NCI-H524 treated with DMSO at 0.1 percent for 48 hours (cell line): ENCODE data around the gene C1orf174.

Source experiments
- DNase-seq: peaks from one replicate; lab custom pipeline; 2025; lab: John Stamatoyannopoulos, UW

Gene C1orf174

GRCh38 chr1:3894626-3895278 is 5.3 kb downstream of the C1orf174 start:
- no peak for DNase-seq

- no peak for DNase-seq
These were observed 6.9 kb downstream of the C1orf174 start for GRCh38 chr1:3893190-3893589.

GRCh38 chr1:3892748-3893147 is 7.3 kb downstream of the C1orf174 start:
- no peak for DNase-seq

DNA sequence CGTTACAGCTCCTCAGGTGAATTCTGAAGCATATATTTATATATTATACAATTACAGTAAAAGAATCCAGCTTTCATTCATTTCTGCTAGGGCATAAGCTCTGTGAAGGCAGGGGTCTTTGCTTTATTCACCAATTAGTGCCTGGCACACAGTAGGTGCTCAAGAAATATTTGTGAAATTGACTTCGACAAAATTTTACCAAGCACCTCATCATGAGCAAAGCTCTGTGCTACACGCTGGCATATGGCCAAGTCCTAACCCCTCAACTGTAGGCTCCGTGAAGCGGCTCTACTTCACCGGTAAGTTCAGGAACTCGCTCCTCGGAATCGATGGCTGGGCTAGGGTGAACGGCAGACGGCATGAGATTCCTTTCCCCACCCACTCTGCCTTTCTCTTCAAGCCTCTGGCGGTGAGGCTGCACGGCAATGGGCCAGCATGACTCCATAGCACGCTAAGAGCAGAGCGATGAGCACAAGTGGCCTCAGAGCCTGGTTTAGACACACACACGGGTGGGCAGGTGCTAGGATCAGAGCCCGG is 8.7 kb downstream of the C1orf174 start:
- DNase-seq, result no peak

DNA sequence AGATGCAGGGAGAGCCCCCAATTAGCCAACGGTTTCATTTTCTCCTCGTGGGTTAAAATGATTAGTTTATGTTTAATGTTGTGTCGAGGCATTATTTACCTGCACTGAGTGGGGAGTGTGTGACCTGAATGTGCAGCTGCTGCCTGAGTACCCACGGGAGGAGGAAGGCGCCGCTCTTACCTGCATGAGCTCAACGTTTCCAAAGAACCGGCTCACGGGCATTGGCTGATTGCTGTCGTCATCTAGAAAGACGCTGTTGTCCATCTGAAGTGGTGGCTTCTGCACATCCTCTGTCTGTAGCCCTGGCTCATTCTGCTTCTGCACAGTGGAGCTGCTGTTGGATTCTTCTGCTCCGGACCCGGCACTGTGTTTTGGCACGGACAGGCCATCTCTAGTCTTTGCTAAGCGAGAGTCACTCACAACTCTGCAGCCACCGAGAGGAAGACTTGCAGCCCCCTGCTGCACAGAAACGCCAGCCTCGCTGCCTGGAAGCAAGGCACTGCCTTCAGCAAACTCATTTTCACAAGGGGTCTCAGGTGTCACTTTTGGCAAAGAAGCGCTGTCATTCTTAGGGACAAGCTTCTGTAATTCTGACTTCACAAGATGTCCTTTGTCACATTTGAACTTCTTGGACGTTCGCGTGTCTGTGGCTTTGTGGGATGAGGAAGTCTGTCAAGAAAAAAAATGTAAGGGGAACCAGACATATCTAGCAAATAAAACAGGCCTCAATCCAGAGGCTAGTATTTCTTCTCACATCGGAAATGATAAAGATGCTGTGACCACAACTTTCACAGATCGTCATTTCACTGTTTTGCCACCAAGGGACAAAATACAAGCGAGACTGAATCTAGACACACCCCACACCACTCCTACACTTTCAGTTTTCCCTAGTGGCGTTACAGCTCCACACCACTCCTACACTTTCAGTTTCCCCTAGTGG is 9.4 kb downstream of the C1orf174 start:
- DNase-seq, result no peak

DNA sequence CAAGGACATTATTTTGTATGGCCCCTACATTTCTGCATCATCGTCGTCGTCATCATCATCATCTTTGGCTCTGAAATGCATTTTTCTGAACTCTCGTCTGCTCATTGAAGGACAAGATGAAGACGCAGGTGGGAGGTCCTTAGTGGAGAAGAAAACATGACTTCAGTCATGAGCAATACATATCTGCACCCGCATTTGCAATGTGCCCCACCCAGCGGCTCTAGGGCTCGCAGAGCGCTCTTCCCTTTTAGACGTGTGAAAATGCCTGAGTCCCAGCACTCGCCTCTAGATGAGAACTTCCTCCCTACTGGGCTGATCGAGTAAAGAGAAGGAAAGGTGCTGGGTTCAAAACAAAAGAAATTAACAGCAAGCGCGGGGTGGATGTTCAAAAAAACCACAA is 10.1 kb downstream of the C1orf174 start:
- DNase-seq, result no peak

- DNase-seq, result no peak
These were observed 11.8 kb downstream of the C1orf174 start for GRCh38 chr1:3888301-3888700.

DNA sequence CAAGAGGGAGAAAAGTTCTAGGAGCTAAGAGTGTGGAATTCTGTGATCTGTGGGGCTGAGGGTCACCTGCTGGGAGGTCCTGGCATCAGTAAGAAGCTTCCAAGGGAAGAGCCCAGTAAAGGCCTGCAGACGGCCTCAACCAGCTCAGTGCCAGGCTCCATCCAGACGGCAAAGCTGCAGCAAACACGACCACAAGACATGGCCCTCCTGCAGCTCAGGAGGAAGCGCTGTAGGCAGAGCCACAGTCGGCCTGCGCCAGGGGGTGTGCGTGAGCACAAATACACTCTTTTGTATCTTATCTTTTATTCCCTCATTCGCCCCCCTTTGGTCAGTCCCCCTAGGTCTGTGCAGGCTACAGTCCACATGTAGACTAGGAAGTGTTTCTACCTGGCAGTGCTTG is 13.4 kb downstream of the C1orf174 start:
- no peak for DNase-seq

DNA sequence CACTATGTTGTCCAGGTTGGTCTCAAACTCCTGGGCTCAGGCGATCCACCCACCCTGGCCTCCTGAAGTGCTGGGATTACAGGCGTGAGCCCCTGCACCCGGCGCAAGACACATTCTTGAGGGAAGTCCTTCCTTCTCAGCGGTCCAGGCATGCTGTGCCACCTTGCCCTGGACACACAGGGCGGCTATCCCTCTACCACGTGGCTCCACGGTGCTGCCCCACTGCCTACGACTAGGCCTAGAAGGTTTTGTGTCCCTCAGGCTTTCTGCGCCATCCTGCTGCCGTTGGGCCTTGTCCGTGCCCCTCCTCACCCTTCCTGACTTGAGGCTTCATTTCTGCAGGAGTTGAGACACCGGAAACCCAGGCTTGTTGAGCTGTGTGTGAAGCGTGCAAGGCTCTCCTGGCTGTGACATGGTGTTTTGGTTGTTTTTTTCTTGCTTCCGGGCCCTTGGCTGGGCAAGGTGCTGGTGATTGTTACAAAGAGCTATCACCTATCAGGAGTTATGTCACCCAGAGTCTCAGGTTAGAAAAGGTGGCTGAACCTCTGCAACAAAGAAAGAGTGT is 13.9 kb downstream of the C1orf174 start:
- no peak for DNase-seq

DNA sequence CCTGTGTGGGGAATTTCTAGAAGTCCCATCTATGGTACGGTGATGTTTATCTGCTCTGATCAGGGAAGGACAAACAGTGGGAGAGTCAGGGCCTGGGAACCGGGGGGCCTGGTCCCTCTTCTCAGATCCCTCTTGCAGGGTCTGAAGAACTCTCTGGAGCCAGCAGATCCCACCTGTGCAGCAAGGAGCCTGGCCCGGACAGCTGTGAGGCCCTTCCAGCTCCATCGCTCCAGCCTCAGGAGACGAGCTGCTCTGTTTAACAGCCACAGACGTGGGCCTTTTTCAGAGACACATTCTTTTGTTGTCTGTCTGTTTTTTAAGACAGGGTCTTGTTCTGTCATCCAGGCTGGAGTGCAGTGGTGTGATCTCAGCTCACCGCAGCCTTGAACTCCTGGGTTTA is 14.5 kb downstream of the C1orf174 start:
- no peak for DNase-seq

- DNase-seq, result no peak
These were observed 15.1 kb downstream of the C1orf174 start for GRCh38 chr1:3884966-3885365.

DNA sequence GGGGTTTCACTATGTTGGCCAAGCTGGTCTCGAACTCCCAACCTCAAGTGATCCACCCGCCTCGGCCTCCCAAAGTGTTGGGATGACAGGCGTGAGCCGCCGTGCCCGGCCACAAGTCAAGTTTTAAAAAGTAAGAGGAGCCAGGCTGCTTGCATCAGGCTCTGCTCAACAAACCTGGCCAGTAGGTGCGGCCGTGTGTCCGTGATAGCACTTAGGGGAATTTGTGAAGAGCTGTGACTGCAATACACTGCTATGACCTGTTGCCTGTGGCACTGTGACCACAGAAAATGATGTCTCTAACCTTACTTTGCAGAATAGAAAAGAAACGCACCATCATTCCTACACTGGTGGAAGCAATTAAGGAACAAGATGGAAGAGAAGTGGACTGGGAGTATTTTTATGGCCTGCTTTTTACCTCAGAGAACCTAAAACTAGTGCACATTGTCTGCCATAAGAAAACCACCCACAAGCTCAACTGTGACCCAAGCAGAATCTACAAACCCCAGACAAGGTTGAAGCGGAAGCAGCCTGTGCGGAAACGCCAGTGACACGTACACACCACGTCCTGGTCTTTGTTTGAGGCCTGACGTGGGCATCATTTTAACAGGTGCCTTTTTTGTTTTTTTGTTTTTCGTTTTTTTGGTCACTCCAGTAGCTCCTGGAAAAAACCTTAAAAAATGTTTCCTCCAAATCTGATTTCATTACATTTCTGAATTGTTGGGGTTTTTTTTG is 16.7 kb downstream of the C1orf174 start:
- DNase-seq, result no peak

DNA sequence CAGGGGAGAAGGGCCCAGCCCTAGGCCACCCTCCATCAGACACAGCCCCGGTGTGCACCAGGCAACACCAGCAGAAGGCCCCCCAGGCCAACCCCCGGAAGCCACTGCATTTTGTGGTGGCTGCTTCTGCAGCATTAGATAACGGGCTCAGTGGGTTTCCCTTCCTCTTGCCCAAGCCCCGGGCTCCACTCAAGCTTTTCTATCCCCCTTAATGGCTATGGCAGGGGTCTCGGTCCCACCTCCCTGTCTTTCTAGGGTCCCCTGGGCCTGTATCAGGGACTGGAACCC is 18.9 kb downstream of the C1orf174 start:
- DNase-seq, result no peak

GRCh38 chr1:3880429-3881192 is 19.5 kb downstream of the C1orf174 start:
- DNase-seq, result no peak

DNA sequence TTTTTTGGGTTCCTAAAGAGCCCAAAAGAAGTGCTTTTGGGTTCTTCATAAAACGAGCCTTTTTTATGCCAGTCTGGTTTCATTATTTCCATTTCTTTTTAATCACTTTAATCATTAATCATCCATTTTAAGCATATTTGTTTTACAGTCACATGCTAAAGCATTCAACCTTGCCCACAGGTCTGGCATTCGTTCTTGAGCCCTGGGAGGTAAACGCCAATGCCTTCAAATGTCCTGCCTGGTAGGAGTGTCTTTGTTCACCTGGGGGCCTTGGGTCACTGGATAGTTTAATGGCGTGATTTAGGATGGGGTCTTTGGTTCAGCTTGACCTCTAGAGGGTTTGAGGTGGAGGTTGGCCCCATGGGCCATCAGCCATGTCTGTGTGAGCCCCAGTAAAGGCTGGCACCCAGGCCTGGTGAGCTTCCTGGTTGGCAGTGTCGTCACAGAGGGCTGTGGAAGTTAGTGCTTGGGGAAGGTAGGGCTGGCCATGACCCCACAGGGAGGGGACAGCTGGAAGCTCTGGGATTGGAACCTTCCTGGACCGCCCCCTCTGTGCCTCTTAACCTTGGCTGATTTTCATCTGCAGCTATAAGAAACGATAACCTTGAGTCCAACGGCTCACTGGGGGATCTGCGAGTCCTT is 20.2 kb downstream of the C1orf174 start:
- DNase-seq, result no peak

DNA sequence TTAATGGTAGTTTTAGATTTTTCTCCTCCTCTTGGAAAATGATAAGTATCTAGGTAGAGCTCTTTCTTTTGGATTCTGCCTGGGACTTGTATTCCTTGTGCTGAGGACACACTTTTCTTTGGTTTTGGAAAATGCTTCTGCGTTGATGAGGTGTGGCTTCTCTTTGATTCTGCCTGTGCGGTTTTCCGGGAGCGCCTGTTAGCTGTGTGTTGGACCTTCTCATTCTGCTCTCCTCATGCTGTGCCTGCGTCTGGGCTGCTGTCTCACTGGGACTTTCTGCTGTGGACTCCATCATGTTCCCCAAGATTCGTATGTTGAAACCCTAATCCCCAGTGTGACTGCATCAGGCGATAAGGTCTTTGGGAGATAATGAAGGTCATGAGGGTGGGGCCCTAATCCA is 21.0 kb downstream of the C1orf174 start:
- DNase-seq, result no peak

DNA sequence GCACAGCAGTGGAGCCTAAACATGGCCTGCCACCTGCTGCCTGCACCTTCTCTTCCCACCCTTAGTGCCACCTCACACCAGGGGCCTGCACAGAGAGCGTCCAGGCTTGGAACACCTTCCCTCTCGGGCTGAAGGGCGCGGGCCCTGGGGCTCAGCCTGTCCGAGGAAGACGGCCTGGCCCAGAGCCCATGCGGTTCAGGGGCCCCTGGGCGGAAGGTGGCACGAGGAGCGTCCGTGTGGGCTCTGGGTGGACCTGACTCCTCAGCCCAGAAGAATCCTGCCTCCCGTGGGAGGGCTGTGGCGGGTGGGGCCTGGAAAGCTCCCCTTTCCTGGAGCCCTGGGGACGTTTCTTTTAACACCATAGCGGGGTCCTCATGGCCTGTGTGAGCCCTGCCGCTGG is 23.4 kb downstream of the C1orf174 start:
- DNase-seq, result no peak

GRCh38 chr1:3874736-3875135 is 25.3 kb downstream of the C1orf174 start:
- DNase-seq, result no peak

DNA sequence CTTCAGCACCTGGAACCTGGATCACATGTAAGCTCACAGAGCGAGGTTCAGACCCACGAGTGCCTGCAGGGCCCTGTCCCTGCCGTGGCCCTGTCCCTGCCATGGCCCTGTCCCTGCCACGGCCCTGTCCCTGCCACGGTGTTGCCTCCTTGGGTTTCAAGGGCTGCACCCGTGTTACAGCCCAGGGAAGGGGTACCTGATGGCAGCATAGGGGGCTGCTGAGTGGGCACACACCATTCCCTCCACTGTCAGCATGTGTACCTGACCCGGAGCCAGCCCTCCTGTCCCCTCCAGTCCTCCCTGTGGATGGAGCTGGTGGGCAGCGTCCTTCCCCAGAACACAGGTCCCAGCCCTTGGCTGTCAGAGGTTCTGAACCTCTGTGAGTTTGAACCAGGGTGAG is 27.5 kb downstream of the C1orf174 start:
- DNase-seq, result no peak

DNA sequence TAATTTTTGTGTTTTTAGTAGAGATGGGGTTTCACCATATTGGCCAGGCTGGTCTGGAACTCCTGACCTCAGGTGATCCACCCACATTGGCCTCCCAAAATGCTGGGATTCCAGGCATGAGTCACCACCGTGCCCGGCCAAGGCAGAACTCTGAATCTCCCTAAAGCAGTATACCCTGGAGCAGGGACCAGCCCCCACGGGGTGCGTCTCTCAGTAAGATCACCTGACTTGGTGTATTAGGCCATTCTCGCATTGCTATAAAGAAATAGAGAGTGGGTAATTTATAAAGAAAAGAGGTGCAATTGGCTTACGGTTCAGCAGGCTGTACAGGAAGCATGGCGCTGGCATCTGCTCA is 28.6 kb downstream of the C1orf174 start:
- no peak for DNase-seq

GRCh38 chr1:3869751-3870301 is 30.2 kb downstream of the C1orf174 start:
- DNase-seq, result no peak
